HCT116 (cell line): ENCODE results near the gene CATSPERZ. TPM values are rescaled to one million over a fixed set of nuclear protein-coding genes. Genes with fewer than 3 reads are reported as not detected.

ENCODE experiments used
- ATAC-seq: fragments of 200-7000 bp; cut with Tn5 transposase; 2 replicates; pipeline ENCODE4 v1.9.1; 2020; ENCODE audit warnings: mild to moderate bottlenecking, moderate library complexity
- BruUV-seq: library from RNA; stranded (reverse); fragments of 400-500 nt; replicated peaks from 2 replicates; lab custom pipeline; 2021; lab: Mats Ljungman, UMichigan
- CTCF ChIA-PET: fragments of 300-600 bp; sonication (Branson Sonifier 250); formaldehyde crosslinking; loops from one replicate; lab custom pipeline; 2021; ENCODE audit warnings: antibody characterized with exemption; lab: Charles Lee
- POLR2A ChIA-PET: fragments of 300-600, 350-600 bp; sonication (Branson Sonifier 250); formaldehyde crosslinking; loops from one replicate; lab custom pipeline; 2021; ENCODE audit warnings: antibody characterized with exemption; lab: Charles Lee
- RAD21 ChIA-PET, 2 experiments: fragments of 300-600 bp; sonication (Branson Sonifier 250); formaldehyde crosslinking; loops; one replicate each; lab custom pipeline; 2023; ENCODE audit warnings: low total read pairs in 2 of 2; ENCODE audit not compliant: uncharacterized antibody in 2 of 2, unreplicated experiment in 2 of 2, low non-redundant PET in 1 of 2; lab: Charles Lee
- DNase-seq: peaks from one replicate; pipeline ENCODE4 v3.0.0-alpha.2; 2010; ENCODE audit warnings: low read depth, low spot score
- H2AFZ ChIP-seq: fragments of 200-600 bp; shearing (Covaris generic), sonication (generic); 2 replicates; pipeline ENCODE4 v1.6.1; 2017; ENCODE audit warnings: low read depth, mixed run types, mixed read lengths, antibody characterized with exemption, low read length; ENCODE audit not compliant: poor library complexity, severe bottlenecking
- H3K27ac ChIP-seq: 2 replicates; pipeline ENCODE4 v1.5.1; 2012; ENCODE audit warnings: low read depth, low read length
- H3K27me3 ChIP-seq: fragments of 200-600 bp; sonication (generic); 2 replicates; pipeline ENCODE4 v1.6.1; 2016; ENCODE audit warnings: mixed run types, low read length, mixed read lengths; ENCODE audit not compliant: insufficient read depth
- H3K36me3 ChIP-seq, 2 experiments: fragments of 200-500 bp in 1 of 2; fragments of 200-600 bp in 1 of 2; sonication (Bioruptor generic) in 1 of 2; sonication (generic) in 1 of 2; 2 replicates each; pipeline versions ENCODE4 v1.5.1 to v1.6.1; 2014 to 2016; ENCODE audit warnings: low read length in 2 of 2, inconsistent platforms in 1 of 2, mixed read lengths in 1 of 2, mixed run types in 1 of 2; ENCODE audit not compliant: insufficient read depth in 2 of 2, control insufficient read depth in 1 of 2
- H3K4me1 ChIP-seq, 2 experiments: fragments of 200-600 bp in 1 of 2; sonication (generic) in 1 of 2; 2 replicates each; pipeline versions ENCODE4 v1.5.1 to v1.6.1; 2012 to 2017; ENCODE audit warnings: low read length in 2 of 2, inconsistent platforms in 1 of 2, mild to moderate bottlenecking in 1 of 2, mixed read lengths in 1 of 2, mixed run types in 1 of 2, moderate library complexity in 1 of 2; ENCODE audit not compliant: insufficient read depth in 2 of 2, control insufficient read depth in 1 of 2
- H3K4me2 ChIP-seq: fragments of 200-600 bp; sonication (generic); 2 replicates; pipeline ENCODE4 v1.6.1; 2017; ENCODE audit warnings: mixed run types, low read length, mixed read lengths
- H3K4me3 ChIP-seq, 2 experiments: fragments of 200-600 bp in 1 of 2; sonication (generic) in 1 of 2; replicated peaks in 1 of 2; 2 replicates each; pipeline ENCODE4 v1.5.1; 2011 to 2016; ENCODE audit warnings: low read length in 2 of 2, control low read depth in 1 of 2, low read depth in 1 of 2, mild to moderate bottlenecking in 1 of 2, mixed read lengths in 1 of 2, mixed run types in 1 of 2
- H3K79me2 ChIP-seq: fragments of 200-600 bp; sonication (generic); 2 replicates; pipeline ENCODE4 v1.6.1; 2017; ENCODE audit warnings: mild to moderate bottlenecking, mixed run types, low read length, moderate library complexity, mixed read lengths; ENCODE audit not compliant: insufficient read depth
- H3K9ac ChIP-seq: fragments of 200-600 bp; sonication (generic); 2 replicates; pipeline ENCODE4 v1.6.1; 2016; ENCODE audit warnings: low read length, mixed read lengths
- H3K9me2 ChIP-seq: fragments of 200-600 bp; sonication (generic), shearing (Covaris generic); 2 replicates; pipeline ENCODE4 v1.6.1; 2017; ENCODE audit warnings: mixed run types, mild to moderate bottlenecking, moderate library complexity; ENCODE audit not compliant: insufficient read depth
- H3K9me3 ChIP-seq, 2 experiments: fragments of 200-500 bp in 1 of 2; fragments of 200-600 bp in 1 of 2; sonication (Bioruptor generic) in 1 of 2; sonication (generic) in 1 of 2; 2 replicates each; pipeline ENCODE4 v1.6.1; 2014 to 2017; ENCODE audit warnings: low read length in 2 of 2, mixed read lengths in 2 of 2, inconsistent platforms in 1 of 2, low read depth in 1 of 2, mild to moderate bottlenecking in 1 of 2, mixed run types in 1 of 2, moderate library complexity in 1 of 2; ENCODE audit not compliant: control insufficient read depth in 1 of 2, insufficient read depth in 1 of 2
- H4K20me1 ChIP-seq: fragments of 200-600 bp; sonication (generic), shearing (Covaris generic); 2 replicates; pipeline ENCODE4 v1.6.1; 2017; ENCODE audit warnings: mixed run types, mild to moderate bottlenecking, moderate library complexity; ENCODE audit not compliant: insufficient read depth
- ATF3 ChIP-seq: IDR thresholded peaks from 2 replicates; pipeline ENCODE4 v1.6.1; 2012
- CBX3 ChIP-seq: IDR thresholded peaks from 2 replicates; pipeline ENCODE4 v1.6.1; 2012; ENCODE audit warnings: low read depth
- CEBPB ChIP-seq: IDR thresholded peaks from 2 replicates; pipeline ENCODE4 v1.6.1; 2012; ENCODE audit warnings: low read depth
- EZH2phosphoT487 ChIP-seq: fragments of 200-600 bp; IDR thresholded peaks from 2 replicates; pipeline ENCODE4 v1.6.1; 2018; ENCODE audit warnings: antibody characterized with exemption, borderline replicate concordance
- FOSL1 ChIP-seq: IDR thresholded peaks from 2 replicates; pipeline ENCODE4 v1.6.1; 2012; ENCODE audit warnings: low read depth
- JUND ChIP-seq: IDR thresholded peaks from 2 replicates; pipeline ENCODE4 v1.6.1; 2012
- POLR2A ChIP-seq: IDR thresholded peaks from 2 replicates; pipeline ENCODE4 v1.7.0; 2011; ENCODE audit warnings: borderline replicate concordance; ENCODE audit not compliant: insufficient read depth, insufficient read length; ENCODE audit errors: extremely low read depth
- POLR2AphosphoS5 ChIP-seq: IDR thresholded peaks from 2 replicates; pipeline ENCODE4 v1.6.1; 2011; ENCODE audit warnings: mild to moderate bottlenecking, low read depth, low read length, moderate library complexity
- REST ChIP-seq: IDR thresholded peaks from 2 replicates; pipeline ENCODE4 v1.6.1; 2012; ENCODE audit warnings: low read depth
- SP1 ChIP-seq: IDR thresholded peaks from 2 replicates; pipeline ENCODE4 v1.6.1; 2012; ENCODE audit warnings: low read depth
- TCF7L2 ChIP-seq: IDR thresholded peaks from 2 replicates; pipeline ENCODE4 v1.7.0; 2011; ENCODE audit warnings: borderline replicate concordance, inconsistent platforms; ENCODE audit not compliant: insufficient read depth, insufficient read length; ENCODE audit errors: extremely low read depth
- YY1 ChIP-seq: IDR thresholded peaks from 2 replicates; pipeline ENCODE4 v1.6.1; 2011; ENCODE audit warnings: low read length, low read depth, moderate library complexity, mild to moderate bottlenecking; ENCODE audit not compliant: insufficient replicate concordance; ENCODE audit errors: extremely low read depth
- ZBTB33 ChIP-seq: IDR thresholded peaks from 2 replicates; pipeline ENCODE4 v1.6.1; 2011; ENCODE audit warnings: mild to moderate bottlenecking, low read length, moderate library complexity; ENCODE audit not compliant: insufficient replicate concordance; ENCODE audit errors: extremely low read depth
- ZFX ChIP-seq: fragments of 450-650 bp; IDR thresholded peaks from 2 replicates; pipeline ENCODE4 v1.6.1; 2017
- intact Hi-C: fragments of 100-400 bp; cut with micrococcal nuclease; formaldehyde crosslinking; loops from 2 replicates; pipeline ENCODE4 v1.10.0; 2022
- total RNA-seq: library from RNA; stranded (reverse); gene quantifications from one replicate; pipeline ENCODE4 v1.2.1, GENCODE V29; 2021; ENCODE audit not compliant: unreplicated experiment

CATSPERZ gene
- total RNA-seq, 1 experiment from 2014 or later: 1.7 TPM

- H3K9ac ChIP-seq: no peak overlapping the region
- POLR2A ChIA-PET: interaction anchor here (1.1 to 1.2 kb wide), 2 partner anchors 9 to 23 kb away, joined by 3 read pairs; partner anchors contain the start of genes PRDX5 and TRMT112
- H3K4me2 ChIP-seq: peak overlapping the region; percentile 21
- RAD21 ChIA-PET: interaction anchor here in 1 of 2 experiments (2.7 kb wide), 1 partner anchor 9 kb away, joined by 14 read pairs; no protein-coding TSS in a partner anchor
- TF ChIP-seq TCF7L2 (no peak), EZH2phosphoT487 (no peak), ATF3 (no peak), FOSL1 (no peak), REST (no peak), YY1 (no peak), SP1 (no peak), POLR2A (no peak), CEBPB (no peak), POLR2AphosphoS5 (no peak), ZBTB33 (no peak), ZFX (no peak), CBX3 (no peak), JUND (no peak)
- no peaks in the 10 kb centered on the region for H3K79me2 ChIP-seq
- H3K9me3 ChIP-seq: no peaks in the 10 kb centered on the region
- H4K20me1 ChIP-seq: no peaks in the 10 kb centered on the region
- DNase-seq (no peak), ATAC-seq (no peak)
- BruUV-seq: no TSS peak
- H3K4me3 ChIP-seq: no peak overlapping the region
- intact Hi-C loops: loop anchor here (5.0 kb wide), 1 partner anchor 34 kb away; the partner anchor contains the start of gene ESRRA
- no peak overlapping the region for H2AFZ ChIP-seq
- no peaks in the 10 kb centered on the region for H3K27me3 ChIP-seq
- H3K36me3 ChIP-seq: no peaks in the 10 kb centered on the region
- H3K9me2 ChIP-seq: no peaks in the 10 kb centered on the region
- CTCF ChIA-PET: interaction anchor here (0.9 to 3.9 kb wide), 3 partner anchors 9 to 136 kb away, joined by 3 to 46 read pairs (median 5); no protein-coding TSS in a partner anchor
- H3K27ac ChIP-seq: no peak overlapping the region
- H3K4me1 ChIP-seq: peaks cover 14 to 38% of the 10 kb centered on the region in 2 experiments
Measured at GRCh38 chr11:64340671-64341335, 40.6 kb downstream of the CATSPERZ start.
